ENCODE data around the gene CCNT1. TPM values are rescaled to one million over a fixed set of nuclear protein-coding genes. Genes with fewer than 3 reads are reported as not detected.
"Not testable (repeated sequence)": the region's sequence is repeated elsewhere in the genome, so short reads cannot be mapped to it uniquely, and the experiment has no call there.

The CCNT1 gene
- polyA plus RNA-seq, 3 donors = 28.1 to 34.0 (median 32.4) TPM

- no peak for DNase-seq (ENCODE audit: extremely low read depth in 1 of 11, low read depth in 9 of 11, low spot score in 4 of 11)
These were observed 37.8 kb downstream of the CCNT1 start for GRCh38 chr12:48678551-48679185.

GRCh38 chr12:48671231-48671856 lies 45.2 kb downstream of the CCNT1 start:
- no peak for DNase-seq (ENCODE audit: extremely low read depth in 1 of 11, low read depth in 9 of 11, low spot score in 4 of 11)

GRCh38 chr12:48668996-48669395 lies 47.5 kb downstream of the CCNT1 start:
- no peak for DNase-seq (ENCODE audit: extremely low read depth in 1 of 11, low read depth in 9 of 11, low spot score in 4 of 11)

- no peak for DNase-seq (ENCODE audit: extremely low read depth in 1 of 11, low read depth in 9 of 11, low spot score in 4 of 11)
These were observed 56.6 kb downstream of the CCNT1 start for GRCh38 chr12:48659863-48660262.

GRCh38 chr12:48651681-48652080 lies 64.8 kb downstream of the CCNT1 start:
- DNase-seq (ENCODE audit: extremely low read depth in 1 of 11, low read depth in 9 of 11, low spot score in 4 of 11) = no peak

GRCh38 chr12:48645354-48645753 lies 71.2 kb downstream of the CCNT1 start:
- DNase-seq (ENCODE audit: extremely low read depth in 1 of 11, low read depth in 9 of 11, low spot score in 4 of 11) = not testable (repeated sequence)

- no peak for DNase-seq (ENCODE audit: extremely low read depth in 1 of 11, low read depth in 9 of 11, low spot score in 4 of 11)
These were observed 73.5 kb downstream of the CCNT1 start for GRCh38 chr12:48643011-48643410.

GRCh38 chr12:48641752-48642555 lies 74.6 kb downstream of the CCNT1 start:
- not testable (repeated sequence) for DNase-seq (ENCODE audit: extremely low read depth in 1 of 11, low read depth in 9 of 11, low spot score in 4 of 11)

GRCh38 chr12:48640854-48641253 lies 75.7 kb downstream of the CCNT1 start:
- DNase-seq (ENCODE audit: extremely low read depth in 1 of 11, low read depth in 9 of 11, low spot score in 4 of 11) = no peak

- DNase-seq (ENCODE audit: extremely low read depth in 1 of 11, low read depth in 9 of 11, low spot score in 4 of 11) = no peak
These were observed 76.1 kb downstream of the CCNT1 start for GRCh38 chr12:48640428-48640827.

Other genes with a start within 250 kb of the CCNT1 start
- not detected for gene ANP32D, start 244.1 kb downstream of the CCNT1 start, polyA plus RNA-seq (ENCODE audit: insufficient read length in 3 of 3)
- 1 to 10 TPM in 1 of 3 donors, under 1 TPM in 1, not detected in 1; 0.82 to 1.1 TPM for gene C12orf54, start 234.2 kb downstream of the CCNT1 start, polyA plus RNA-seq (ENCODE audit: insufficient read length in 3 of 3)
- gene OR8S1, start 191.1 kb downstream of the CCNT1 start, polyA plus RNA-seq (ENCODE audit: insufficient read length in 3 of 3) = not detected
- gene LALBA, start 146.7 kb downstream of the CCNT1 start, polyA plus RNA-seq (ENCODE audit: insufficient read length in 3 of 3) = not detected
- gene KANSL2, start 34.5 kb downstream of the CCNT1 start, polyA plus RNA-seq (ENCODE audit: insufficient read length in 3 of 3) = 10 to 100 TPM; 43.8 to 55.5 (median 48.9) TPM
- gene ADCY6, start 72.4 kb upstream of the CCNT1 start, polyA plus RNA-seq (ENCODE audit: insufficient read length in 3 of 3) = 100 to 1,000 TPM in 1 of 3 donors, 10 to 100 TPM in 2; 77.3 to 101 (median 96.1) TPM
- 10 to 100 TPM; 49.7 to 60.4 (median 56.8) TPM for gene CACNB3, start 101.8 kb upstream of the CCNT1 start, polyA plus RNA-seq (ENCODE audit: insufficient read length in 3 of 3)
- 100 to 1,000 TPM in 2 of 3 donors, 10 to 100 TPM in 1; 97.2 to 102 (median 100) TPM for gene DDX23, start 135.5 kb upstream of the CCNT1 start, polyA plus RNA-seq (ENCODE audit: insufficient read length in 3 of 3)
- gene RND1, start 149.2 kb upstream of the CCNT1 start, polyA plus RNA-seq (ENCODE audit: insufficient read length in 3 of 3) = 1 to 10 TPM; 2.4 to 2.8 (median 2.6) TPM
- gene FKBP11, start 208.8 kb upstream of the CCNT1 start, polyA plus RNA-seq (ENCODE audit: insufficient read length in 3 of 3) = 10 to 100 TPM; 16.2 to 18.9 (median 18.6) TPM
- gene ARF3, start 240.8 kb upstream of the CCNT1 start, polyA plus RNA-seq (ENCODE audit: insufficient read length in 3 of 3) = 100 to 1,000 TPM; 124 to 132 (median 130) TPM

Data from renal cortex interstitium (tissue), 11 donors.